HG03439 (cell line): ENCODE data around the gene DAB1.

Source experiments
- ATAC-seq: cut with Tn5 transposase; IDR thresholded peaks from one replicate; pipeline ENCODE4 v1.9.1; 2021; ENCODE audit warnings: mild to moderate bottlenecking, moderate library complexity; ENCODE audit not compliant: unreplicated experiment

Gene DAB1

DNA sequence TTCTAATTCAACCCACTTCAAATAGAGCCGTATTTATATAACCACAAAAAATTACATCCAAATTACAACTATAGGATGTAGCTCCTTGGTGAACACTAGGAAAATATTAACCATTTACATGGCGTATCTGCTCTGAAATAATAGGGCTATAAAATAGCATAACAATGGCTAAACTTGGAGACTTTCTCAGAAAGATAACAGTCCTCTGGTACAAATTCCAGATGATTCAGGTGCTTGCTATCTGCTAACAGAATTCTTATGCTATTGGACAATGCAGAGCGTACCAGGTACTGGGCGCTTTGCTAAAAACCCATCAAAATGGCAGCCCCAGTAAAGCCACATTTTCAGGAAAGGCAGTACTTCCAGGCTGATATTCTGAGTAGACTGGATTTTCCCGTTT lies 248.4 kb downstream of the DAB1 start:
- ATAC-seq = no peak

DNA sequence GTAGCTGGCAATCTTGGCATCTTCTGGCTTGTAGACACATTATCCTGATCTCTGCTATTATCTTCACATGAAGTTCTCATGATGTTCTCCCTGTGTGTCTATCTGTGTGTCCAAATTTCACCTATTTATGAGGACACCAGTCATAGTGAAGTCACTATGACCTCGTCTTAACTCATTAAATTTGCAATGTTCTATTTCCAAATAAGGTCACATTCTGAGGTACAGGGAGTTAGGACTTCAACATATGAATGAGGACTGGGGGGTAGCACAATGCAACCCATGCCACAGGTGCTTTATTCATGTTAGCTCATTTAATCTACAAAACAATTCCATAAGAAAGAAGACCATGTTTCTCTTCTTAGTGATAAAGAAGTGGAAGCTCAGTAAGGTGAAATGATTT lies 251.8 kb downstream of the DAB1 start:
- no peak for ATAC-seq

DNA sequence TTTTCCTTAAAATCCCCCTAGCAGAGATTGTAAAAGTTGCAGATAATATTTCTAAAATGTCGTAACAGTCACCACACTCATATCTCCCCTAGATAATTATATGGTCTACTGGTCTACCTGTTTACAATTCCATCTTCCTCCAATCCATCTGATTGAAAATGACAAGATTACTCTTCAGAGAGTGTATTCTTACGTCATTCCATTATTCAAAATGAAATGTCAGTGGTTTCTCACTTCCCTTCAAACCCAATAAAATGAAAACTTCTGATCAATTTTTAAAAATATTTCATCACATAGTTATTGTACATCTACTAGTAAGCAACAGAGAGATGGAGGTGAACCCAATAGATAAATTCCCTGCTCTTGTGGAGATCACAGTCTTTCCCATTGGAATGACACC lies 255.9 kb downstream of the DAB1 start:
- no peak for ATAC-seq

DNA sequence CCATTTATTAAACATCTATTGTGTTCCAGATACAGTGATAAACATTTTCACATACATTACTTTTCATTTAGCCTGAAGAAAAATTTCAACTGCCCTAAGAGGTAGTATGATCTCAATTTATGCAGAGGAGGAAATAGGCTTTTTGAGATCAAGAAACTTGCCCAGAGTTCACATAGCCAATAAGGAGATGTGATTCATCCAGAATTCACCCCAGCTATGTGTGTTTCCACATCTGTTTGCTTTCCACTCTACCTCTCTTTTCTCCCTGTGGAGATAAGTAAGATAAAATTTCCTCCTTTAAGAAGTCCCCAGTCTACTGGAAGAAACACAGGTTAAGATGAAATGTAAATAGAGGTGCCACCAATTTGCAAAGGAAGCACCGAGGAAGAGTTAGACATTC lies 258.3 kb downstream of the DAB1 start:
- ATAC-seq = no peak

DNA sequence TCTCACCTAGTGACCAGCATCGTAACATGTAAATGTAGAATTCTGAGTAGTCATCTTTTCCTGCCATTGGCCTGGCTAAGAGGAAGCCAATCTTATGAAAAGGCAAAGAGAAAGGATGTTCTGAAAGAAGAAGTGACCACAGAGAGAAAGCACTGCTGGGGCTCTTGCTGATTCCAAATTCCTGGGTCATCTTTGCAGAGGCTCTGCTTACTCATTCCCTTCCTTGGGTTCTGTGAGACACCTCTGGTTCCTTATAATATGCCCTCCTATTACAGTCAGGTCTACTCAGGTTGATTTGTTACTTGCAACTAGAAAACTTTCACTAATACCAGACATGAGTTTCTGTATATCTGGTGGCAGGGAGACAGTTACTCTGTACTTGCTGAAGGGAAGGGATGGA lies 259.3 kb downstream of the DAB1 start:
- no peak for ATAC-seq

DNA sequence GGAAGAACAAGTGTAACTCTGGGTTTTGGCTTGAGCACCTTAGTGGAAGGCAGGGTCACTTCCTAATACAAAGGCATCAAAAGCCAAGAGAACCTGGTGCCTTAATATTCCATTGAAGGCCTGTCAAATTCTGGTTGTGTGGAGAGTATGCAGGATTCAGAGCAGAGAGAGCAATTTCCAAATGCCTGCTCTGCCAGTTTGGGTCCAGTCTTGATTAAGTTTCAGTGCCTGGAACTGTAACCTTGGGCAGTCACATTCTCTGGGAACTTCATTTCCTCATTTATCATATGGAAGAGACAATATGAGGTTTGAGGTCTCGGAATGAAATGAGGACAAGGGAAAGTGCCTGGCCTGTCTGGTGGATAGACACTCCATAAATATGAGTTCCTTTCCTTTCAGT lies 260.1 kb downstream of the DAB1 start:
- no peak for ATAC-seq

DNA sequence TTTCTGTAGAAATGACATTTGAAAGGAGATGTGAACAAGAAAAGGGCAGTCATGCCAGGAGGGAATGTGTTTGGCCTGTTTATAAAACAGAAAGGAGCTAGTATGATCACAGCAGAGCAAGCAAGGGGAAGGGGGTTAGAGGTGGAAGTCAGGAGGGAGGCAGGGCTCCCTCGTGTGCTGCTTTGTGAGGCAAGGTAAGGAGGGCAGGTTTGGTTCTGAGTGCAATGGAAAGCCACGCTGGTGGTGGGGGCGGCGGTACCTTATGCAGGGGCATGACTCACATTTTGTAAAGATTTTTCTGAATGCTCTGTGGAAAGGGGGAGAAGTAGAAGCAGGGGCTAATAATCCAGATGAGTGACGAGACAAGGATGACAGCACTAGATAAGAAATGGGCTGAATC lies 260.5 kb downstream of the DAB1 start:
- ATAC-seq = no peak

DNA sequence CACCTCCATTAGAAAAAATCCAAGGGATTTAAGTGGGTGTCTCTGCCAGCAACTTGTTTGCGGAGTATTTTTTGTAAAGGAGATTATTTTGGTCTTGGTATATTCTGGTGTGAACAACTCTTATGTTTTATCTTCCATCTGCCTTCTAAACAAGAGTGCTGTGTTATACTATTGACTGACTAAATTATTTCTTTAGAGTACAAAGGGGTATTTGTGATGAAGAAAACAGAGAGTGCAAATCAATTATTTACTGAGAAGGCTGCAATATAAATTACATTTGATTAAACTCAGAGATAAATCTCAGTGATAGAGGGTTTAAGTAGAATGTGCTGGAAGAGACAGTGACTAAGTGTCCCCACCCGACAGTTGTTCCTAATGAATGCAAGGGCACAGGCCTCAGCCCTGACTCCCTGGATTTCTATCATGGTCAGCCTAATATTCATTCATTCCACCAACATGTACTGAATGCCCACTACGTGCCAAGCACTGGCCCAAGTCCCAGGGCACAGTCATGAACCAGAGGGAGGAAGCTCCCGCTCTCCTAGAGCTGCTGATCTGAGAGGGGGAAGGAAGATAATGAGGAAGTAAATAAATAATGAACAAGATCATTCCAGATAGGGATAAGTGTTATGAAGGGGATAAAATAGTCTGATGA lies 261.1 kb downstream of the DAB1 start:
- ATAC-seq = no peak

DNA sequence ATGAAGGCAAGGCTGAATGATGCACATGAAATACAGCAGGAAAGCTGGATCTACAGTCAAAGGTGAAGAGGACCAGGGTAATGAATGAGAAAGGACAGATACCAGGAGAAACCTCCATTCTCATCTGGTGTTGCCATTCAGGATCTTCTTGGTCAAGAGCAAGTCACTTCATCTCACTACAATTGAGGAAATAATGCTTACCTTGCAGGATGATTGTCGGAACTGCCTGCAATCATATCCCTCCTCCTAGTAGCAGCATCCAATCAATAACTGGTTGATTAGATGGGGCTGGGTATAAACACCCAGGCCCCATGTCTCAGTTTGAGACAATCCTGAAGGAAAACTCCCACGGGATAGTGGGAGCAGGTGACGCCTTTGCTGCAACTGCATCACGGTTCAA lies 263.3 kb downstream of the DAB1 start:
- no peak for ATAC-seq

DNA sequence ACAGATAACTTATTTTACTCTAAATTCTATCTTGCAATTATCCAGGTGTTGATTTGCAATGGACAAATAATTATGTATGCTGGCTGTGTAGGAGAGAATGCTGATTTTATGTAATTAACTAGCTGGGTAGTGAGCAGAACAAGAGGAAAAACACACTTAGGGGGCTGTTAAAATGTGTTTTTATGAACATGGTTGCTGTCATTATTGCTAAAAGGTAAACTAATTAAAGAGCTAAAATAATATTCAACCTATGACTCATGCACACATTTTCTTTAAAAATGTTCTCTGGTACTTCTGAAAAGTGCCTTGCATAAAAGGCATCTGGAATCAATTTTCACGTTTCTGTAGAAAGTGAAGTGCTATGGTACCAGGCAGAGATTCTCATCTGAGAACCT lies 265.3 kb downstream of the DAB1 start:
- no peak for ATAC-seq

DNA sequence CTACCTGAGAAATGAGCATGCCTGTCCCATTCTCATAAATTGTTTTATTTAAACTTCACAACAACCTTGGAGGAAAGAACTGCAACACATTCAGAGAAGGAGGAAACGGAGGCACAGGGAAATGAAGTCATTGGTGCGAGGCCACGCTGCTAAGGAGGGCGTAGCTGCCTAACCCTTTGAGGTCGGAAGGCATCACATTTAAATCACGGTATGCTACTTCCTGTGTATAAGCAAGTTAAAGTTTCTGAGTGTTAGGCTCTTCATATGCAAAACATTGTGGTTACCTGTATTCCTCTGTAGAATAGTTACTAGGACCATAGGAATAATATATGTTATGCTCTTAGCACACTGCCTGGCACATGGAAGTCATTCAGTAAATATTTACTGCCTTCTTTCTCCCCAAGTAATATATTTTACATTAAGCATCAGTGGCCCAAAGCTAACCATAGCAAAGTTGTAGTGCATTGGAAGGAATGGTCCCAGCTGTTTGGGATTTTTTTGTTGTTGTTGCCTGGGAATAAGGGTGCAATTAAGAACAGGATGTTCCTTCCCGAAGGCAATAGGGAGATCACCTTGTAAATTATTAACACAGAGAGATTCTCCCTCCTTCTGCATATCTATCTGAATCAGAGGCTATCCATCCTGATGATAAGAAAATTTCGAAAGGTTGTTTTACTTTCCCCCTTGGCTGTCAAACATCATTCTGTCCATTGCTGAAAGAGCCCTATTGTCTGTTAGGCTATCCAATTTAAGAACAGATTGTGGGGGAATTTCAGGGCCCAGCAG lies 265.8 kb downstream of the DAB1 start:
- ATAC-seq = no peak

DNA sequence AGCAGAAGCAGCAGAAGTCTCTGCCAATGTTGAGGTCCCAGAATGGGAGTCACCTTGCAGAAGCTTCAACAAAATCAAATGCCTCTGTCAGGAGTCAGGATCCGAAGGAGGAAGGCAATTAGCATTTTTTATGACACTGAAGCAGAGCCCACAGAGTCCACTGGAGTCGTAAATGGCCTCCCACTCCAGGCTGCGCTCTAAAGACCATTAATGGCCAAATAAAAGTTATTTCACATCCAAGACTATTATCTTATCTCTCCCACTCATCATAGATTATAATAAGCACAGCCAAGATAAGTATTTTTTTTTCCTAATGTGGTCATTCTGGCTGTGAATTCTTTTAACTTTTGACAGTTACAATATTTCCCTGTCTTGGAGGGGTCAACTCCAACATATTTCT lies 267.0 kb downstream of the DAB1 start:
- ATAC-seq = no peak

DNA sequence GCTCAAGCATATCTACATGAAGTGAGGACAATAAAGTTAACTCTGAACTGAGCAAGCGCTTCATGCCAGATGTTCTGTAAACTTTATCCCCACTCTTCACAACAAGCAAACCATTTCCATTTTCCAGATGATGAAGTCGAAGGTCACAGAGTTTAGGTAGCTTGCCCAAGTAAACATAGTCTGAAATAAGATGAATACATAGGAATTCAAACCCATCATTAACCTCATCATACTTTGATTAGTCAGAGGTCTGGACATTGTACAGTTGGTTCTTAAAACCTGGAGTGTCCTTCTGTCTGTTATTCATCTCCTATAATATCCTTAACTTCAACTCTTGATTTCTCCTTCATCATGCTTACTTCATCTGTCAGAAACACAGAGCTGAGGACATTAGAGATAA lies 277.8 kb downstream of the DAB1 start:
- no peak for ATAC-seq

DNA sequence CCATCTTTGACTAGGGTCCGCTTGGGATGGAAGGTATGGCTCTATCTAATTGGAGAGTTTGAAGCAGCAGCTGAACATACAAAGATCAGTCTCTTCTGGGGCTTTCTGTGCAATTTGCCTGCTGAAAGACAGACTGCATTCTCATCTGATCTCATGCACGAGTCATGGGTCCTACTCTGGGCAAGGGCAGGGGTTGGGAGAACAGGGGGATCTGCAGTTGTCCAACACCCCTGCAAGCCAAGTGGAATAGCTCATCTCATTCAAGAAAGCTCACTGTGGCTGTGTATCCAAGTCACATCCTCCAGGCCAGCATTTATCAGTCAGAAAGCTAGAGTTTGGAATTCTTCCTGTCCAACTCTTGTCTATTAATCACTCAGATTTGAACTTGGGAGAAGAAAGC lies 280.9 kb downstream of the DAB1 start:
- no peak for ATAC-seq

DNA sequence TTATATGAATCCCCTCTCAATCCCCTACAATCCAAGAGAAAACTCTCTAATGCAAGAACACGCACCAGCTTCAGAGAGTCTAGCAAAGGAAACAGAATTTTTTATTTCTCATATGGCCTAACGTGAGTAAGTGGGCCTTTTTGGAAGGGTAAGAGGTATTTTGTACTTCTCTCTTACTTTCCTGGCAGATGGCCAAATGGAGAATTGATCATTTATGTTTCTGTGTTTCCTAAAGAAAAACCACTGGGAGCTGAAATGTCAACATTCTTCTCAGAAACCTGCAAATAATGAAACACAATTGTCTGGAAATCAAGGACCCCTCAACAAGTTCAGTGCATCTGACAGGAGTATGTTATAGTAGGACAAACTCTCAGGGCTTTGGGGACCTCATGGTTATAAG lies 281.7 kb downstream of the DAB1 start:
- ATAC-seq = no peak

DNA sequence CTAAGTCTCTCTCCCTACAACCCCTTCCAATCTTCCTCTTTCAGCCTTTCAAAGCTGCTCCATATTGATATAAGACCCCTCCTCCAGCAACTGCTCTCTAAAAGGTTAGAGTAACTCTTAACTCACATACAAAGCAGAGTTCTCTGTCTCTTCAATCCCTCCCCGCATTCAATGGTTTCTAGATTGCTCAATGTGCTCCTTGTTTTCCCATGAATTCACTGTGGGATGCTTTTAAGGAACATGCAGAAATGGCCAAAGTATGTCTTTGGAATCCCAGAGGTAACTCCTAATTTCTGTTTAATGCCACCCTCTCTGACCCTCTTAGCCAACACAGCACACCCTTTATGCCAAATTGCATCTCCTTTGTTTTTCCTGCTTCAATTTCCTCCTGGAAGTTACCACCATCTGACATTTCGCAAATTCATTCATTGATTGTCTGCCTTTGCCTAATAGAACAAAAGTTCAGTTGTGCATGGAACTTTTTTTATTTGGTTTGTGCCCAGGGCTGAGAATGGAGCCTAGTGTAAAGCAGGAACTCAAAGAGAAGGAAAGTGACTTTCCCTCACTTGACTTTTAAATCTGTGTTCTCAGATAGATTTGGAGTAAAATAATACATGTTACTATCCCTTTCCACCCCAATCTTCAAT lies 285.3 kb downstream of the DAB1 start:
- ATAC-seq = no peak

DNA sequence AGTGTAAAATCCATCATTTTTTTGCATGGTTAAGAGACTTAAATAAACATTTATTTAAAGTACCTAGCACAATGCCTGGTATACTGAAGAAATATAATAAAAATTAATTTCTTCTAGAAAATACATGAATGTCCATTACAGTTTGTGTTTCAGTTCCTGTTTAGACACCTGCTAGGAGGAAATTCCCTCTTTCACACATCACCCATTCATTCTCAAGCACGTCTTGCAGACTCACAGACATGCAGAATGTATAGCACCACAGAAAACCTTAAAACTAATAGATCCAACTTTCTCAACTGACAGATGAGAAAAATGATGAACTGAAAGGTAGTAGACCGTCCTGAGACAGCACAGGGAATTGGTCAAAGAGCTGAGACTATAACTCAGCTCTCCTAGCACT lies 285.9 kb downstream of the DAB1 start:
- ATAC-seq = no peak

DNA sequence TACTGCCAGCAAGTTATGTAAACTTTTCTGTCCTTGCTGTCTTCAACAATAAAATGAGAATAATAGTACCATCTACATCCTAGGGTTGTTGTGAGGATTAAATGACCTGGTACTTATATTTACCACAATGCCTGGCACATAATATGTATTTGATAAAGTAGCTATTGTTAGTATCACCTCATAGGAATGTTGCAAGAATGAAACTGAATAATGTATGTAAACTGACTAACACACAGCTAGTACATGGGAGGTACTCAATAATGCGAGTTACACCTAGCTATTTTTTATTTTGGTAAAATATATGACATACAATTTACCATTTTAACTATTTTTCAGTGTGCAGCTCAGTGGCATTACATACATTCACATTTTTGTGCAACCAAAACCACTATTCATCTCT lies 289.1 kb downstream of the DAB1 start:
- no peak for ATAC-seq

DNA sequence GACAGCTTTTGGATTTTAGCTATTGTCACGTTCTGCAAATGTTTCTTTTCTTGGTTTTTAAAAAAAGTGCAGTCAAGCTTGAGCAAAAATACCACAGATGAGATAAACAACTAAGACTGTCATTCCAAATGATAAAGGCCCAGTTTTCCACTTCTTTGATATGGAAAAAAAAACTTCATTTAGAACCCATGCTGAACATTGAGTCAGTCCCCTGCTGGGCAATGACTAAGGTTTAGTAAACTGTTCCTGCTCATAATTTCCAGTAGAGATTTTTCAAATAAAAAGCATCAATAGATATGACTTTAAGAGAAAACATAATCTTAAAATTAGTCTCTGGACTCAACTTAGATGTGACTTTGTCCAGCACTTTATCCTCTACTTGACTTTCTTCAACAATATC lies 290.2 kb downstream of the DAB1 start:
- ATAC-seq = no peak

DNA sequence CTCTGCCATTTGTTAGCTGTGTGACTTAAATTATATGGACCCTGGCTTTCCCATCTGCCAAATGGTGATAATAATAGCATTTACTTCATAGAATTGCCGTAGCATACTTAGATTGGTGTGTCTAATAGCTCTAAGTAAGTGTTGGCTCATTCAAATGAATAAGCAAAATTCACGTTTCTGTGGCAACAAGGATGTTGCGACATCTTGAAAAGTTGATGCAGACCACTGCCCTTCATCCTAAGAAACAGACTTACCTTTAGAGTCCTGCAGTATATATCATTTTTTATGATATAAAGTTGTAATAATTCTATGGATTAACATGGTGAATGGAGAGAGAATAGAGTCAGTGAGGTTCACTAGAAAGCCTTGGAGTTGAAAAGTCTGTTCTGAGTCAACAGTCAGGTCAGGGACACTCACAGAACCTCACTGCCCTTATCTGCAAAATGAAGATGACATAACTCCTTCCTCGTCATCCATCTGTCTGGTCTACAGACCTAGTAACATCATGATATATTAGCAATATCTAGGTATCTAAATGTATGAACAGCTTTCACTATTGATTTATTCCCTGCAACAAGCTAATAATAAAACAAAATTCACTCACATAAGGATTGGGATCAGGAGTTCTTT lies 290.8 kb downstream of the DAB1 start:
- no peak for ATAC-seq

DNA sequence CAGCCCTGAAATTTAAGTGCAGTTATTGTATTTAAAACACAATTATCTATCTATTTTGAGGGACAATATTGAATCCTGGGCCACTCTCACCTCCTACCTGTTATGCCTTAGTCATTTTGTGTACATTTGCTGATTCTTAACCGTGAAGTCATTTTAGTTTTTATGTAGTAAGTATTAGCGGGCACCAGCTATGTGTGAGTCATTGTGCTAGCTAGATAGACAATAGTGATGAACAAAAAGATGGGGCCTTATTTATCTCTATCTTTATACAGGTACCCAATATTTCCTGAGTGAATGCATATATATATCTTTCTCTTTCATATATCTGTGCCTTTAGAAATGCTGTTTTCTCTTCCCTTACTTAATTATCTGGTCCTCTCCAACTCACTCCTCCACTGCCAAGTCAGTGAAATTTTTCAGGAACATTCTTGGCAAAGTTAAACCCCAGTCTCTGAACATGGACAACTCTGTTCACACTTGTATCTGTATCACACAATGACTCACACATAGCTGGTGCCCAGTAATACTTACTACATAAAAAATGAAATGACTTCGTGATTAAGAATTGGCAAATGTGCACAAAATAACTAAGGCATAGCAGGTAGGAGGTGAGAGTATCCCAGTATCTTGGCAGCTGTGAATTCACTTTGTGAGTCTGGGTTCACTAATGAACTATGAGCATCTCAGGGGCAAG lies 292.0 kb downstream of the DAB1 start:
- ATAC-seq = no peak
